NT2/D1 (cell line): ENCODE data around the gene ANKRD29.

Experiments used
- SUZ12 ChIP-seq: IDR thresholded peaks from 2 replicates; pipeline ENCODE4 v1.6.1; 2011; ENCODE audit not compliant: insufficient read length, insufficient read depth; ENCODE audit errors: extremely low read depth
- YY1 ChIP-seq: IDR thresholded peaks from 2 replicates; pipeline ENCODE4 v1.6.1; 2011; ENCODE audit not compliant: insufficient read length, insufficient read depth
- ZNF274 ChIP-seq: IDR thresholded peaks from 2 replicates; pipeline ENCODE4 v1.6.1; 2011; ENCODE audit warnings: mild to moderate bottlenecking, low read depth, low read length

GRCh38 chr18:23711426-23711825 lies 48.7 kb upstream of the ANKRD29 start:
- TF ChIP-seq YY1: no peak
- no peak for TF ChIP-seq ZNF274
- TF ChIP-seq SUZ12: no peak
